ENCODE results near the gene UBA1.

GRCh38 chrX:47221756-47222155, 28.1 kb downstream of the UBA1 start:
- TF ChIP-seq, protein P1, sequence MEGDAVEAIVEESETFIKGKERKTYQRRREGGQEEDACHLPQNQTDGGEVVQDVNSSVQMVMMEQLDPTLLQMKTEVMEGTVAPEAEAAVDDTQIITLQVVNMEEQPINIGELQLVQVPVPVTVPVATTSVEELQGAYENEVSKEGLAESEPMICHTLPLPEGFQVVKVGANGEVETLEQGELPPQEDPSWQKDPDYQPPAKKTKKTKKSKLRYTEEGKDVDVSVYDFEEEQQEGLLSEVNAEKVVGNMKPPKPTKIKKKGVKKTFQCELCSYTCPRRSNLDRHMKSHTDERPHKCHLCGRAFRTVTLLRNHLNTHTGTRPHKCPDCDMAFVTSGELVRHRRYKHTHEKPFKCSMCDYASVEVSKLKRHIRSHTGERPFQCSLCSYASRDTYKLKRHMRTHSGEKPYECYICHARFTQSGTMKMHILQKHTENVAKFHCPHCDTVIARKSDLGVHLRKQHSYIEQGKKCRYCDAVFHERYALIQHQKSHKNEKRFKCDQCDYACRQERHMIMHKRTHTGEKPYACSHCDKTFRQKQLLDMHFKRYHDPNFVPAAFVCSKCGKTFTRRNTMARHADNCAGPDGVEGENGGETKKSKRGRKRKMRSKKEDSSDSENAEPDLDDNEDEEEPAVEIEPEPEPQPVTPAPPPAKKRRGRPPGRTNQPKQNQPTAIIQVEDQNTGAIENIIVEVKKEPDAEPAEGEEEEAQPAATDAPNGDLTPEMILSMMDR (optimal IDR thresholded peaks at IDR 0.05 in 1 of 3, IDR thresholded peaks at IDR 0.05 in 1 of 3, conservative IDR thresholded peaks at IDR 0.05 in 1 of 3; ENCODE audit: extremely low read depth in 1 of 3, insufficient read depth in 2 of 3, low read length in 3 of 3), result no peak
- no peak for TF ChIP-seq EZH2 (IDR thresholded peaks at IDR 0.05; ENCODE audit: low read length)
